NCI-H1436 (cell line): ENCODE measurements around the gene CTDP1.
"Not testable (repeated sequence)": the region's sequence is repeated elsewhere in the genome, so short reads cannot be mapped to it uniquely, and the experiment has no call there.

Experiments used
- DNase-seq: peaks from one replicate; lab custom pipeline; 2025; lab: John Stamatoyannopoulos, UW

The CTDP1 gene

GRCh38 chr18:79702906-79703305 is 23.3 kb downstream of the CTDP1 start:
- DNase-seq, result no peak

DNA sequence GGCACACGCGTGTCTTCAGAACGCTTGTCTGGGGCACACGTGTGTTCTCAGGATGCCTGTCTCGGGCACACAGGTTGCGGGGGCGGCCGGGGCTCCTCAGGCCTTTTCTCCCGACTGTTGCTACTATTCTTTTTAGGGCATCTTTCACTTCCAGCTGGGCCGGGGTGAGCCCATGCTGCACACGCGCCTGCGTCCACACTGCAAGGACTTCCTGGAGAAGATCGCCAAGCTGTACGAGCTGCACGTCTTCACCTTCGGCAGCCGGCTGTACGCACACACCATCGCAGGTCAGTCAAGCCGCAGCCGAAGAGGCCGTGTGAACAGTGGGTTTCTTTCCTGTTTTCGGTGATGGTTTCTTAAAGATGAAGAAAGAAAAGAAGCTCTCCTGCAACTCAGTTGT is 25.0 kb downstream of the CTDP1 start:
- no peak for DNase-seq

DNA sequence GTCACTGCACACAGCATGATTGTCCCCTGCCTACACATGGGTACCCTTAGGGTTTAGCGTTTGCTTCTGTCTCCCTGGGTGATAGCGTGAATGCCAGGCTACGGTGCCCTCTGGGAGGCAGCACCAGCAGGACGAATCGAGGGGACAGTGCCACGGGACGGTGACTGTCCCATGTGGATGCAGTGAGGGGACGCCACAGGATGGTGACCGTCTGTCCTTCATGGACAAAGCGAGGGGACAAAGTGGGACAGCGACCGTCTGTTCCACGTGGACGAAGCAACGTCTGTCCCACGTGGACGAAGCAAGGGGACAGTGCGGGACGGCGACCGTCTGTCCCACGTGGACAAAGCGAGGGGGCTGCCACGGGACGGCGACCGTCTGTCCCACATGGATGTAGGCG is 25.7 kb downstream of the CTDP1 start:
- no peak for DNase-seq

GRCh38 chr18:79706006-79706405 is 26.4 kb downstream of the CTDP1 start:
- no peak for DNase-seq

DNA sequence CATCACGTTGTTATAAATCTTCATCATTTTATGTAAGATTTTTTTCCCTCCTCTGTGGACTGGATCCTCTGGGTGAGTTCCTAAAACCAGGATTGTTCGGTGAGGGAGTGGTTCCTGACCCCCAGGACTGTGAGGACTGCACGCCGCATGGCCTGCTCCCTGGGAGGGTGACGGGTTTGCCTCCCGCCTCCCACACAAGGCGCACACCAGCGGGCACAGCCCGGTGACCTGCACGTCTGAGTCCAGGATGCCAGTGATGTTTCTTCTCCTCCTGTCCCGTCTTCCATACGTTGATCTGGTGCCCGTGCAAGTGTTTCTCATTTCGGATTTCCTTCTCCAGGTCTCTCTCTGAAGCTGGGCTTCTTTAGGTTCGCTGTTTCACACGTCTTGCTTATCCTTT is 27.1 kb downstream of the CTDP1 start:
- DNase-seq, result no peak

DNA sequence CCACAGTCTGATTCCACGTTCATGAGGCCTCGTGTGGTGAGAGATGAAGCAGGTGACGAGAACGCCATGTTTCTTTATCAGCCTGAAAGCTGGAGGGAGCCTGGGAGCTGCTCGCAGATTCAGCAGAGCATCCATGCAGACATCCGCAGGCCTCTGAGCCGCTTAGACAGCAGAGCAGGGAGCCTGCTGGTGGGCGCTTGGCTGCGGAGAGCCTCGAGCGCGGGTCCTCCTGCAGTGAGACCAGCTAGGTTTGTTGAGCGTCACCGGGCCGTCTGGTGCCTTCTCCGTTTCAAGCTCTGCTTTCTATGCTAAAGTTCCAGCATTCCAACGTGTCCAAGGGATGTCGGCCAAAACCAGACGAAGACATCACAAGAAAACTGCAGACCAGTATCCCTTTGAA is 27.6 kb downstream of the CTDP1 start:
- DNase-seq, result no peak

DNA sequence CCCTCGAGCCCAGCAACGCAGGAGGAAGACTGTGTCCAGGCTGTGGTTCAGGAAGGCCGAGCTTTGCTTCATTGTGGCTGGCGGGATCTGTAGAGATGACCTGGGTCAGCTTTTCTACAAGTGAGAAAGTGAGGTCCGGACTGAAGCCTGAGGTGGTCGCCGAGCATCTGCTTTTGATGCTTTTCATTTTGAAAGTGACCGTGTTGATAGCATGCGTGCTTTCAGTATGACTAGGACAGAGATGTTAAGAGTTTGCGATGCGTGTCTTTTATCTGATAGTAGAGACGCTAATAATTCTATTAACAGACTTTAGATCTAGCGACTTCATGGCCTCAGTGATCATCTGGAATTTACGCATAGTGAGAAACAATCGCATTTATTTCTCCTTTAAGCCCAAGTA is 28.1 kb downstream of the CTDP1 start:
- DNase-seq, result no peak

- no peak for DNase-seq
These were observed 28.8 kb downstream of the CTDP1 start for GRCh38 chr18:79708412-79708811.

- DNase-seq, result no peak
These were observed 32.7 kb downstream of the CTDP1 start for GRCh38 chr18:79712206-79712857.

DNA sequence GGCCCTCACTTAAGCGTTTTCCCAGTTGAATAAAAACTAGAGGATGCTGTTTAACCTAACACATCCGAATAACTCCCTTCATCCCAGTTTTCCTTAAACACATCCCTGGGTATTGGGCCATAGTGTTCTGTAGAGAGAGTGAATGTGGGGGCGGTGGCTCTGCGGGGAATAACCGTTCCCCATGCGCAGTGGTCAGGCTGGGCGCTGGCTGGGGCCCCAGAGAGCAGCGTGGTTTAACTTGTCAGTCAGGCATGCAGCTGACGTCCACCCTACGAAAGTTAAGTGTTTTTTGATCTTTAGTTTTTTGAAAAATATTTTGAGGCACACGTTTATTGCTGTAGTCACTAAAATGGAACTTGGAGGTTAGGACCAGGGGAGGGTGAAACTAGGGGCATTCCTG is 33.7 kb downstream of the CTDP1 start:
- no peak for DNase-seq

DNA sequence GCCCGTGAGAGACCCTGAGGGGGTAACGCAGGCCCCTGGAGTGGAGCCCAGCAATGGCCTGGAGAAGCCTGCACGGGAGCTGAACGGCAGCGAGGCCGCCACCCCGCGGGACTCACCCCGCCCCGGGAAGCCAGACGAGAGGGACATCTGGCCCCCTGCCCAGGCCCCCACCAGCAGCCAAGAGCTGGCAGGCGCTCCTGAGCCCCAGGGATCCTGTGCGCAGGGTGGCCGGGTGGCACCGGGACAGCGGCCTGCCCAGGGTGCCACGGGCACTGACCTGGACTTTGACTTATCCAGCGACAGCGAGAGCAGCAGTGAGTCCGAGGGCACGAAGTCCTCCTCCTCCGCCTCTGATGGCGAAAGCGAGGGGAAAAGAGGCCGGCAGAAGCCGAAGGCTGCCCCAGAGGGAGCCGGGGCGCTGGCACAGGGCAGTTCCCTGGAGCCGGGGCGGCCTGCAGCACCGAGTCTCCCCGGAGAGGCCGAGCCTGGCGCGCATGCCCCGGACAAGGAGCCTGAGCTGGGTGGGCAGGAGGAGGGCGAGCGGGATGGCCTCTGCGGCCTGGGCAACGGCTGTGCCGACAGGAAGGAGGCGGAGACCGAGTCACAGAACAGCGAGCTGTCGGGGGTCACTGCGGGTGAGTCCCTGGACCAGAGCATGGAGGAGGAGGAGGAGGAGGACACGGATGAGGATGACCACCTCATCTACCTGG is 35.1 kb downstream of the CTDP1 start:
- DNase-seq, result no peak

- no peak for DNase-seq
These were observed 35.7 kb downstream of the CTDP1 start for GRCh38 chr18:79715280-79715679.

DNA sequence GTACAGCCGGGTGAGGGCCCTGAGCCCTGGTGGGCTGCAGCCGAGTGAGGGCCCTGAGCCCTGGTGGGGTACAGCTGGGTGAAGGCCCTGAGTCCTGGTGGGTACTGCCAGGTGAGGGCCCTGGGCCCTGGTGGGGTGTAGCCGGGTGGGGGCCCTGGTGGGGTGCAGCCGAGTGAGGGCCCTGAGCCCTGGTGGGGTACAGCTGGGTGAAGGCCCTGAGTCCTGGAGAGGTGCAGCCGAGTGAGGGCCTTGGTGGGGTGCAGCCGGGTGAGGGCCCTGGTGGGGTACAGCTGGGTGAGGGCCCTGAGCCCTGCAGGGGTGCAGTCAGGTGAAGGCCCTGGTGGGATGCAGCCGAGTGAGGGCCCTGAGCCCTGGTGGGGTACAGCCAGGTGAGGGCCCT is 37.5 kb downstream of the CTDP1 start:
- no peak for DNase-seq

GRCh38 chr18:79717555-79718074 is 38.0 kb downstream of the CTDP1 start:
- no peak for DNase-seq

- DNase-seq, result no peak
These were observed 38.5 kb downstream of the CTDP1 start for GRCh38 chr18:79718126-79718525.

- DNase-seq, result no peak
These were observed 39.4 kb downstream of the CTDP1 start for GRCh38 chr18:79718878-79719477.

DNA sequence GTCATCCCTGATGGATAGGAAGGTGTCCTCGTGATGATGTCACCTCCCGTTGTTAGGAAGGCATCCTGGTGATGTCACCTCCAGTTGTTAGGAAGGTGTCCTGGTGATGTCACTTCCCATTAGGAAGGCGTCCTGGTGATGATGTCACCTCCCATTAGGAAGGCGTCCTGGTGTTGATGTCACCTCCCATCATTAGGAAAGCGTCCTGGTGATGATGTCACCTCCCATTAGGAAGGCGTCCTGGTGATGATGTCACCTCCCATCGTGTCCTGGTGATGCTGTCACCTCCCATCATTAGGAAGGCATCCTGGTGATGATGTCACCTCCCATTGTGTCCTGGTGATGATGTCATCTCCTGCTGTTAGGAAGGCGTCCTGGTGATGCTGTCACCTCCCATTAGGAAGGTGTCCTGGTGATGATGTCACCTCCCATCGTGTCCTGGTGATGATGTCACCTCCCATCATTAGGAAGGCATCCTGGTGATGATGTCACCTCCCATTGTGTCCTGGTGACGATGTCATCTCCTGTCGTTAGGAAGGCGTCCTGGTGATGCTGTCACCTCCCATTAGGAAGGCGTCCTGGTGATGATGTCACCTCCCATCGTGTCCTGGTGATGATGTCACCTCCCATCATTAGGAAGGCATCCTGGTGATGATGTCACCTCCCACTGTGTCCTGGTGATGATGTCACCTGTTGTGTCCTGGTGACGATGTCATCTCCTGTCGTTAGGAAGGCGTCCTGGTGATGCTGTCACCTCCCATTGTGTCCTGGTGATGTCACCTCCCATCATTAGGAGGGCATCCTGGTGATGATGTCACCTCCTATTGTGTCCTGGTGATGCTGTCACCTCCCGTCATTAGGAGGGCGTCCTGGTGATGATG is 40.1 kb downstream of the CTDP1 start:
- not testable (repeated sequence) for DNase-seq

- no peak for DNase-seq
These were observed 40.7 kb downstream of the CTDP1 start for GRCh38 chr18:79720359-79720733.

DNA sequence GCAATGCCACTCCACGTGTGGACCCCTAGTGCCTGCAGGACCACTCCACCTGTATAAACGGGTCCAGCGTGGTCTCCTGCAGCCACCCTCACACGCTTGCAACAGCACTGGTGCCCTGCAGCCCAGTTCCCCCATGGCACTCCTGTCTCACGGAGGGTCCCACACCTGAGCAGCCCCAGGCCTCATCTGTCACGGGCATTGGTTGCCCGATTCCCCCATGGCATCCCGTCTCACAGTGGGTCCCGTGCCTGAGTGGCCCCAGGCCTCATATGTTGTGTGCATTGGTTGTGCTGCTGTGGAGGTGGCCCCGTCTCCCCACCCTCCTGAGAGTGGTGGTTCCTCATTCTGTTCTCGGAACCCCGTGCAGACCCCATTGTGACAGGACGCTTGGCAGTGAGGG is 43.4 kb downstream of the CTDP1 start:
- no peak for DNase-seq

DNA sequence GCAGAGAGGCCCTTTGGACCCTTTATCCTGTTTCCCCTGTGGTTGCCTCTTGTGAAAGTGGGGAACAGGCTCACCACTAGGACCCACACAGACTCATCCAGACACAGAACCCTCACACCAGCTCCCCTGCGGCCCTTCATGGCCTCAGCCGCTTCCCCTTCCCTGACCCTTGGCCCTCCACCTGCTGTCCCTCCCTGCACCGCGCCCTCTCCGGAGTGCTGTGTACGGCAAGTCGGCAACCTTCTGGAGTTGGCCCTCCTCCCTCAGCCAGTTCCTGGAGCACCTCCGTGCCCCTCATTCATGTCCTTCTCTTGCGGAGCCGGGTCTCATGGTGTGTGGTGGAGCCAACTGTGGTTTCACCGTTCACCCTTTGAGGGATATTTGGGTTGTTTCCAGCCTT is 44.0 kb downstream of the CTDP1 start:
- DNase-seq, result no peak

DNA sequence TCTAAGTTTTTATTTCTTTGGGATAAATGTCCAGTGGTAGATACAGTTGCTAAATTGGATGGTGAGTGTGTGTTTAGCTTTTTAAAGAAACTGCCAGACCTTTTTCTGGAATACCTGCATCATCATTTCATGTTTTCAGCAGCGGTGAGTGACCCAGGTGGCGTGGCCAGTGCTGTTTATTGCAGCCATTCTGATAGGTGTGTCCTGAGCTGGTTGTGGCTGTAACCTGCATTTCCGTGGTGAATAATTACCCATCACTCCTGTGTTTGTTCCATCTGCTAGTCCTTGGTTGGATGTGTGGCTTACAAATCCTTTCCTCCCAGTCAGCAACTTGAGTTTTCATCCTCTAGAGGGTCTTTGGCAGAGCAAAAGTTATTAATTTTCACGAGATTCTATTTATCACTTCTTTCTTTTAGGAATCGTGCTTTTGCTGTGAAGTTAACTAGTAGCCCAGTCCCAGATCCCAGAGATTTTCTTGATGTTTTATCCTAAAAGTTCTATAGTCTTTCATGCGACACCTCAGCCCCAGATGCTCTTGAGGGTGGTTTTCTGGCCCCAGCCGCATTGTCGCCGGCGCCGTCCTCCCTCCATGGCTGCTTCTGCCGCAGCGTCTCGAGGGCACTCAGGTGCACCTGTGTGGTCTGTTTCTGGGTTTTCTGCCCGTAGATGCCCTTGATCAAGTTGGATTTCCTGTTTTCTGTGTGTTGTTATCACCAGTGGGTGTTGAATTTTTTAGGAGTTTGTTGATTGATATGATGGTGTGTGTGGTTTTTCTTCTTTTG is 44.9 kb downstream of the CTDP1 start:
- DNase-seq, result no peak

- DNase-seq, result no peak
These were observed 45.9 kb downstream of the CTDP1 start for GRCh38 chr18:79725486-79725885.
